ENCODE results near the gene ISCA2.

Gene ISCA2

GRCh38 chr14:74508844-74509428, 15.4 kb downstream of the ISCA2 start:
- no peak for DNase-seq (ENCODE audit: low read depth in 2 of 2)

- no peak for DNase-seq (ENCODE audit: low read depth in 2 of 2)
Observed at GRCh38 chr14:74509587-74510222, 16.1 kb downstream of the ISCA2 start.

GRCh38 chr14:74510223-74510931, 16.8 kb downstream of the ISCA2 start:
- DNase-seq (ENCODE audit: low read depth in 2 of 2), result no peak

- no peak for DNase-seq (ENCODE audit: low read depth in 2 of 2)
Observed at GRCh38 chr14:74510959-74511409, 17.4 kb downstream of the ISCA2 start.

- no peak for DNase-seq (ENCODE audit: low read depth in 2 of 2)
Observed at GRCh38 chr14:74511966-74512830, 18.6 kb downstream of the ISCA2 start.

- no peak for DNase-seq (ENCODE audit: low read depth in 2 of 2)
Observed at GRCh38 chr14:74514471-74514941, 20.9 kb downstream of the ISCA2 start.

GRCh38 chr14:74515891-74516412, 22.4 kb downstream of the ISCA2 start:
- no peak for DNase-seq (ENCODE audit: low read depth in 2 of 2)

GRCh38 chr14:74516451-74517160, 23.0 kb downstream of the ISCA2 start:
- no peak for DNase-seq (ENCODE audit: low read depth in 2 of 2)

- DNase-seq (ENCODE audit: low read depth in 2 of 2), result no peak
Observed at GRCh38 chr14:74517731-74518130, 24.2 kb downstream of the ISCA2 start.

- no peak for DNase-seq (ENCODE audit: low read depth in 2 of 2)
Observed at GRCh38 chr14:74518221-74518620, 24.7 kb downstream of the ISCA2 start.

GRCh38 chr14:74519316-74520074, 25.9 kb downstream of the ISCA2 start:
- no peak for DNase-seq (ENCODE audit: low read depth in 2 of 2)

- DNase-seq (ENCODE audit: low read depth in 2 of 2), result no peak
Observed at GRCh38 chr14:74521756-74522155, 28.2 kb downstream of the ISCA2 start.

- DNase-seq (ENCODE audit: low read depth in 2 of 2), result no peak
Observed at GRCh38 chr14:74522740-74523139, 29.2 kb downstream of the ISCA2 start.

- DNase-seq (ENCODE audit: low read depth in 2 of 2), result no peak
Observed at GRCh38 chr14:74524076-74524811, 30.7 kb downstream of the ISCA2 start.

- no peak for DNase-seq (ENCODE audit: low read depth in 2 of 2)
Observed at GRCh38 chr14:74524812-74525135, 31.2 kb downstream of the ISCA2 start.

GRCh38 chr14:74525361-74525851, 31.8 kb downstream of the ISCA2 start:
- DNase-seq (ENCODE audit: low read depth in 2 of 2), result no peak

- no peak for DNase-seq (ENCODE audit: low read depth in 2 of 2)
Observed at GRCh38 chr14:74526854-74527585, 33.5 kb downstream of the ISCA2 start.

- DNase-seq (ENCODE audit: low read depth in 2 of 2), result no peak
Observed at GRCh38 chr14:74527736-74528280, 34.2 kb downstream of the ISCA2 start.

GRCh38 chr14:74528406-74528805, 34.8 kb downstream of the ISCA2 start:
- DNase-seq (ENCODE audit: low read depth in 2 of 2), result no peak
